ENCODE data around the gene H1-8. TPM values are rescaled to one million over a fixed set of nuclear protein-coding genes. Genes with fewer than 3 reads are reported as not detected.

H1-8 gene
- polyA plus RNA-seq, 1 experiment: not detected

GRCh38 chr3:129532261-129532660, 10.7 kb upstream of the H1-8 start:
- no peak for TF ChIP-seq CTCF (IDR thresholded peaks at IDR 0.05; ENCODE audit: insufficient read depth, low read depth, low read length)
- no peak for DNase-seq (ENCODE audit: low read depth)
- peaks cover 3% of the 10 kb centered on the region; the same call in 1 of the 2 replicates for H3K27me3 ChIP-seq (ENCODE audit: control insufficient read depth, insufficient read depth, low read length)
- H3K36me3 ChIP-seq (ENCODE audit: control insufficient read depth, insufficient read depth, low read length): no peaks in the 10 kb centered on the region
- no peak overlapping the region for H3K4me3 ChIP-seq (ENCODE audit: low read depth, low read length)
- ChIA-PET POLR2A (no interaction called here), CTCF (no interaction called here)

GRCh38 chr3:129533406-129533805, 9.6 kb upstream of the H1-8 start:
- ChIA-PET POLR2A (no interaction called here), CTCF (no interaction called here)
- Histone ChIP-seq H3K4me3 (ENCODE audit: low read depth, low read length) (no peak overlapping the region), H3K36me3 (ENCODE audit: control insufficient read depth, insufficient read depth, low read length) (no peaks in the 10 kb centered on the region), H3K27me3 (ENCODE audit: control insufficient read depth, insufficient read depth, low read length) (peaks cover 3% of the 10 kb centered on the region)
- no peak for DNase-seq (ENCODE audit: low read depth)
- no peak for TF ChIP-seq CTCF (IDR thresholded peaks at IDR 0.05; ENCODE audit: insufficient read depth, low read depth, low read length)

GRCh38 chr3:129534428-129535027, 8.4 kb upstream of the H1-8 start:
- Histone ChIP-seq H3K4me3 (ENCODE audit: low read depth, low read length) (no peak overlapping the region), H3K27me3 (ENCODE audit: control insufficient read depth, insufficient read depth, low read length) (peaks cover 3% of the 10 kb centered on the region), H3K36me3 (ENCODE audit: control insufficient read depth, insufficient read depth, low read length) (no peaks in the 10 kb centered on the region)
- no peak for DNase-seq (ENCODE audit: low read depth)
- CTCF ChIA-PET: interaction anchor here (1.5 to 2.0 kb wide), 2 partner anchors 11 to 15 kb away, joined by 4 to 5 read pairs; no protein-coding TSS in a partner anchor
- POLR2A ChIA-PET: interaction anchor here (0.7 kb wide), 1 partner anchor 577 kb away, joined by 4 read pairs; no protein-coding TSS in a partner anchor
- no peak for TF ChIP-seq CTCF (IDR thresholded peaks at IDR 0.05; ENCODE audit: insufficient read depth, low read depth, low read length)

- no peak for DNase-seq (ENCODE audit: low read depth)
- TF ChIP-seq CTCF (IDR thresholded peaks at IDR 0.05; ENCODE audit: insufficient read depth, low read depth, low read length): no peak
- CTCF ChIA-PET: interaction anchor here (1.5 to 2.0 kb wide), 2 partner anchors 12 to 14 kb away, joined by 4 to 5 read pairs; no protein-coding TSS in a partner anchor
- no peak overlapping the region for H3K4me3 ChIP-seq (ENCODE audit: low read depth, low read length)
- peaks cover 3% of the 10 kb centered on the region for H3K27me3 ChIP-seq (ENCODE audit: control insufficient read depth, insufficient read depth, low read length)
- POLR2A ChIA-PET: interaction anchor here (0.7 kb wide), 1 partner anchor 577 kb away, joined by 4 read pairs; no protein-coding TSS in a partner anchor
- H3K36me3 ChIP-seq (ENCODE audit: control insufficient read depth, insufficient read depth, low read length): no peaks in the 10 kb centered on the region
Measured at GRCh38 chr3:129535075-129535474, 7.9 kb upstream of the H1-8 start.

- CTCF ChIA-PET: no interaction called here
- TF ChIP-seq CTCF (IDR thresholded peaks at IDR 0.05; ENCODE audit: insufficient read depth, low read depth, low read length): no peak
- Histone ChIP-seq H3K4me3 (ENCODE audit: low read depth, low read length) (no peak overlapping the region), H3K36me3 (ENCODE audit: control insufficient read depth, insufficient read depth, low read length) (no peaks in the 10 kb centered on the region), H3K27me3 (ENCODE audit: control insufficient read depth, insufficient read depth, low read length) (peaks cover 3% of the 10 kb centered on the region)
- DNase-seq (ENCODE audit: low read depth): no peak
- POLR2A ChIA-PET: no interaction called here
Measured at GRCh38 chr3:129536374-129536667, 6.7 kb upstream of the H1-8 start.
